Ovary (tissue), 9 donors: ENCODE results near the gene SOHLH1. TPM values are rescaled to one million over a fixed set of nuclear protein-coding genes. Genes with fewer than 3 reads are reported as not detected.
"Not testable (repeated sequence)": the region's sequence is repeated elsewhere in the genome, so short reads cannot be mapped to it uniquely, and the experiment has no call there.

Experiments
- DNase-seq, 5 donors: peaks; one replicate each; pipeline ENCODE4 v3.0.0-alpha.2; 2019 to 2020
- H3K27ac ChIP-seq, 2 donors: fragments of 200-600 bp; one replicate each; pipeline versions ENCODE4 v1.5.1 to v1.8.0; 2019 to 2022
- H3K27me3 ChIP-seq: fragments of 200-600 bp; one replicate; pipeline ENCODE4 v1.8.0; 2022
- H3K36me3 ChIP-seq: fragments of 200-600 bp; sonication (generic); one replicate; pipeline ENCODE4 v1.5.1; 2019
- H3K4me1 ChIP-seq: one replicate; pipeline ENCODE4 v1.8.1; 2013; ENCODE audit warnings: mild to moderate bottlenecking, moderate library complexity; ENCODE audit not compliant: insufficient read depth
- H3K4me3 ChIP-seq: fragments of 200-600 bp; sonication (generic); one replicate; pipeline ENCODE4 v1.5.1; 2017
- H3K9me3 ChIP-seq, 2 donors: fragments of 200-600 bp in 1 of 2; sonication (generic) in 1 of 2; one replicate each; pipeline versions ENCODE4 v1.5.1 to v1.8.1; 2013 to 2019; ENCODE audit warnings: mild to moderate bottlenecking in 1 of 2, moderate library complexity in 1 of 2
- CTCF ChIP-seq, 3 donors: fragments of 450-650 bp in 2 of 3; fragments of 200-600 bp in 1 of 3; IDR thresholded peaks; one replicate each; pipeline versions ENCODE4 v1.5.1 to v1.8.0; 2016 to 2022; ENCODE audit warnings: antibody characterized with exemption in 3 of 3, mild to moderate bottlenecking in 1 of 3
- EP300 ChIP-seq: sonication (generic); formaldehyde crosslinking; IDR thresholded peaks from one replicate; pipeline ENCODE4 v1.6.1; 2017; ENCODE audit warnings: antibody characterized with exemption
- POLR2A ChIP-seq: fragments of 450-650 bp; IDR thresholded peaks from one replicate; pipeline ENCODE4 v1.6.1; 2017; ENCODE audit warnings: antibody characterized with exemption, mild to moderate bottlenecking, moderate library complexity
- WGBS, 3 donors: extraction: QIAGEN DNeasy Blood & Tissue Kit in 1 of 3; methylation state at CpG; one replicate each; pipeline versions ENCODE4 v1.1.5 to v1.1.7; 2013 to 2017; 5-methylcytosine and 5-hydroxymethylcytosine counted together
- intact Hi-C, 4 donors: fragments of 100-400 bp; cut with DNase I; formaldehyde crosslinking; loops; one replicate each; pipeline versions ENCODE4 v1.11.0 to v1.15.1; 2022 to 2023
- polyA plus RNA-seq, 2 donors: library from polyadenylated mRNA; stranded (reverse); fragments of 200-250 nt in 1 of 2; fragments of 350-450 nt in 1 of 2; fragmentation: Illumina TruSeq in 1 of 2; extraction: RNeasy Lipid Tissue Mini Kit (QIAGEN cat#74804) in 1 of 2; gene quantifications; one replicate each; pipeline ENCODE4 v1.2.3, GENCODE V29; 2013 to 2014
- total RNA-seq, 7 donors: library from RNA; depleted of rRNA in 2 of 7; stranded (reverse); fragments of >200 nt in 2 of 7; fragmentation: NEBNext Ultra II Directional in 3 of 7; extraction: Animal tissue kit (Norgen Biotek cat#: 25700) in 3 of 7; gene quantifications; one replicate each; pipeline versions ENCODE4 v1.1.0 to v1.2.4, GENCODE V29; 2016 to 2023
- donor health status: DM: no; HTN: no; CAD: no; lungs with moderate emphysema.
- donor health status: DM: no; HTN: no; CAD: no.
- donor health status: Bipolar disorder and iron deficiency.
- donor health status: DM: yes; HTN: yes; CAD: no.
- donor health status: DM: no; HTN: no; CAD: no.
- donor health status: DM: yes; HTN: yes; CAD: no.

SOHLH1 gene
- total and polyA plus RNA-seq, 9 donors: 0.17 to 0.36 TPM; not detected in 7

GRCh38 chr9:135669616-135670285, 29.5 kb downstream of the SOHLH1 start:
- H3K27me3 ChIP-seq: no peaks in the 10 kb centered on the region
- no peaks in the 10 kb centered on the region for H3K36me3 ChIP-seq
- H3K27ac ChIP-seq: no peak overlapping the region
- TF ChIP-seq EP300 (no peak), CTCF (IDR thresholded peaks at IDR 0.05) (no peak), POLR2A (no peak)
- DNase-seq: peak in 2 of 5 donors; percentile 8 to 23
- H3K9me3 ChIP-seq: peaks cover 0 to 4% of the 10 kb centered on the region in 2 donors
- H3K4me3 ChIP-seq: no peak overlapping the region
- intact Hi-C loops: no loop called here
- no peaks in the 10 kb centered on the region for H3K4me1 ChIP-seq
- WGBS, 3 donors: 95 to 96% (median 96%) methylated on average over 6 to 9 of the region's 9 CpGs

- H3K4me3 ChIP-seq, intact Hi-C loops, H3K9me3 ChIP-seq, H3K27ac ChIP-seq, H3K27me3 ChIP-seq, DNase-seq, H3K36me3 ChIP-seq, H3K4me1 ChIP-seq: not testable (repeated sequence)
- 89 to 94% (median 93%) methylated on average over 5 of the region's 5 CpGs for WGBS, 3 donors
These were observed 30.3 kb downstream of the SOHLH1 start for GRCh38 chr9:135669018-135669417.

GRCh38 chr9:135667463-135668001, 31.7 kb downstream of the SOHLH1 start:
- Histone ChIP-seq H3K9me3 (peaks cover 0 to 4% of the 10 kb centered on the region in 2 donors), H3K4me3 (no peak overlapping the region), H3K4me1 (peaks cover 6% of the 10 kb centered on the region), H3K27ac (no peak overlapping the region), H3K27me3 (no peaks in the 10 kb centered on the region), H3K36me3 (no peaks in the 10 kb centered on the region)
- intact Hi-C loops: no loop called here
- WGBS, 3 donors: 46 to 63% (median 56%) methylated on average over 9 of the region's 9 CpGs
- peak in 3 of 5 donors; percentile 6 to 42 (median 14) for DNase-seq
- TF ChIP-seq EP300 (no peak), CTCF (IDR thresholded peaks at IDR 0.05) (no peak), POLR2A (no peak)

GRCh38 chr9:135666534-135667462, 32.5 kb downstream of the SOHLH1 start:
- DNase-seq: peak in 2 of 5 donors; percentile 8 to 40
- no peaks in the 10 kb centered on the region for H3K27me3 ChIP-seq
- peaks cover 0 to 4% of the 10 kb centered on the region in 2 donors for H3K9me3 ChIP-seq
- H3K36me3 ChIP-seq: no peaks in the 10 kb centered on the region
- 51 to 54% (median 51%) methylated on average over 27 to 29 of the region's 29 CpGs for WGBS, 3 donors
- H3K4me3 ChIP-seq: no peak overlapping the region
- H3K4me1 ChIP-seq: peaks cover 6% of the 10 kb centered on the region
- H3K27ac ChIP-seq: no peak overlapping the region
- no peak for TF ChIP-seq CTCF (IDR thresholded peaks at IDR 0.05)
- TF ChIP-seq EP300: no peak
- TF ChIP-seq POLR2A: no peak
- intact Hi-C loops: no loop called here
